H1 (cell line): ENCODE data around the gene STH. TPM values are rescaled to one million over a fixed set of nuclear protein-coding genes. Genes with fewer than 3 reads are reported as not detected.

Experiments used
- CTCF ChIA-PET: fragments of 300-600 bp; sonication (Branson Sonifier 250); formaldehyde crosslinking; loops from one replicate; lab custom pipeline; 2021; ENCODE audit not compliant: partially characterized antibody; lab: Charles Lee
- POLR2A ChIA-PET: fragments of 300-600 bp; sonication (Branson Sonifier 250); formaldehyde crosslinking; loops from one replicate; lab custom pipeline; 2021; ENCODE audit warnings: inconsistent platforms; ENCODE audit not compliant: partially characterized antibody; lab: Charles Lee
- DNase-seq, 2 experiments: peaks; one replicate each; pipeline versions ENCODE4 v3.0.0 to v3.0.0-alpha.2; 2010 to 2022; ENCODE audit warnings: low spot score in 2 of 2, low read depth in 1 of 2, mixed read lengths in 1 of 2
- FAIRE-seq: peaks from 2 replicates; lab custom pipeline; 2011; peaks lifted over from hg19 to GRCh38; lab: Jason Lieb, UNC
- H2AFZ ChIP-seq: 2 replicates; pipeline ENCODE4 v1.8.1; 2012; ENCODE audit warnings: low read length, inconsistent platforms
- H2AK5ac ChIP-seq: 2 replicates; pipeline ENCODE4 v1.6.1; 2013; ENCODE audit warnings: low read depth, low read length
- H2BK120ac ChIP-seq: replicated peaks from 2 replicates; pipeline ENCODE3; 2013; ENCODE audit warnings: low read depth, low read length, inconsistent platforms
- H2BK12ac ChIP-seq: 2 replicates; pipeline ENCODE4 v1.6.1; 2013; ENCODE audit warnings: low read depth, low read length
- H2BK15ac ChIP-seq: 2 replicates; pipeline ENCODE4 v1.6.1; 2013; ENCODE audit warnings: low read length
- H2BK20ac ChIP-seq: 2 replicates; pipeline ENCODE4 v1.6.1; 2013; ENCODE audit warnings: low read length
- H2BK5ac ChIP-seq: 2 replicates; pipeline ENCODE4 v1.6.1; 2013; ENCODE audit warnings: low read depth, low read length
- H3K14ac ChIP-seq: 2 replicates; pipeline ENCODE4 v1.6.1; 2013; ENCODE audit warnings: inconsistent platforms; ENCODE audit not compliant: insufficient read length
- H3K18ac ChIP-seq: 2 replicates; pipeline ENCODE4 v1.6.1; 2013; ENCODE audit warnings: low read length; ENCODE audit errors: extremely low read depth
- H3K23ac ChIP-seq: 2 replicates; pipeline ENCODE4 v1.6.1; 2013; ENCODE audit warnings: inconsistent platforms; ENCODE audit not compliant: insufficient read length
- H3K23me2 ChIP-seq: 2 replicates; pipeline ENCODE4 v1.6.1; 2013; ENCODE audit warnings: low read depth, low read length
- H3K27ac ChIP-seq: 2 replicates; pipeline ENCODE4 v1.6.1; 2011; ENCODE audit warnings: low read depth, low read length, inconsistent platforms
- H3K27me3 ChIP-seq, 4 experiments: replicated peaks in 1 of 4; 1 replicate in 1 of 4; 2 replicates in 3 of 4; pipeline versions ENCODE4 v1.6.1 to v1.8.1; 2011 to 2013; ENCODE audit warnings: low read length in 3 of 4, mild to moderate bottlenecking in 3 of 4, inconsistent platforms in 2 of 4, mixed read lengths in 2 of 4, moderate library complexity in 1 of 4; ENCODE audit not compliant: control insufficient read depth in 3 of 4, insufficient read depth in 3 of 4; ENCODE audit errors: extremely low read depth in 1 of 4
- H3K36me3 ChIP-seq, 4 experiments: 2 replicates each; pipeline versions ENCODE4 v1.6.1 to v1.8.1; 2011 to 2013; ENCODE audit warnings: mild to moderate bottlenecking in 4 of 4, low read length in 3 of 4, moderate library complexity in 2 of 4, control low read depth in 1 of 4, inconsistent platforms in 1 of 4; ENCODE audit not compliant: insufficient read depth in 4 of 4, control insufficient read depth in 2 of 4
- H3K4ac ChIP-seq: replicated peaks from 2 replicates; pipeline ENCODE3; 2013; ENCODE audit warnings: low read length, low read depth, mixed read lengths, inconsistent platforms; ENCODE audit not compliant: insufficient read length
- H3K4me1 ChIP-seq, 4 experiments: replicated peaks in 1 of 4; 1 replicate in 1 of 4; 2 replicates in 3 of 4; pipeline versions ENCODE4 v1.6.1 to v1.8.1; 2011 to 2013; ENCODE audit warnings: low read length in 3 of 4, inconsistent platforms in 2 of 4, mixed read lengths in 1 of 4; ENCODE audit not compliant: insufficient read depth in 4 of 4, control insufficient read depth in 3 of 4
- H3K4me2 ChIP-seq, 2 experiments: 2 replicates each; pipeline versions ENCODE4 v1.6.1 to v1.8.1; 2011 to 2013; ENCODE audit warnings: low read depth in 2 of 2, low read length in 2 of 2, control low read depth in 1 of 2, inconsistent platforms in 1 of 2, mild to moderate bottlenecking in 1 of 2; ENCODE audit not compliant: insufficient read depth in 1 of 2
- H3K4me3 ChIP-seq, 4 experiments: fragments of 200-600, 300-600 bp in 1 of 4; sonication (generic), shearing (Covaris generic), sonication (Bioruptor Twin) in 1 of 4; 2 replicates each; pipeline versions ENCODE4 v1.5.1 to v1.8.1; 2011 to 2016; ENCODE audit warnings: low read length in 4 of 4, low read depth in 3 of 4, control low read depth in 2 of 4, inconsistent platforms in 2 of 4, mild to moderate bottlenecking in 2 of 4, mixed read lengths in 1 of 4, moderate library complexity in 1 of 4; ENCODE audit not compliant: insufficient read depth in 2 of 4; ENCODE audit errors: extremely low read depth in 1 of 4
- H3K56ac ChIP-seq: replicated peaks from 2 replicates; pipeline ENCODE3; 2013; ENCODE audit warnings: low read depth, mild to moderate bottlenecking, mixed read lengths, low read length, inconsistent platforms; ENCODE audit not compliant: insufficient read length
- H3K79me1 ChIP-seq: 2 replicates; pipeline ENCODE4 v1.6.1; 2013; ENCODE audit warnings: low read depth, low read length, control low read depth
- H3K79me2 ChIP-seq, 2 experiments: 2 replicates each; pipeline versions ENCODE4 v1.6.1 to v1.8.1; 2012 to 2013; ENCODE audit warnings: low read length in 2 of 2, mild to moderate bottlenecking in 2 of 2, inconsistent platforms in 1 of 2; ENCODE audit not compliant: insufficient read depth in 2 of 2, control insufficient read depth in 1 of 2
- H3K9ac ChIP-seq, 4 experiments: replicated peaks in 1 of 4; 1 replicate in 1 of 4; 2 replicates in 3 of 4; pipeline versions ENCODE4 v1.6.1 to v1.8.1; 2011 to 2013; ENCODE audit warnings: low read depth in 3 of 4, low read length in 3 of 4, control low read depth in 2 of 4, mild to moderate bottlenecking in 2 of 4, moderate library complexity in 2 of 4, inconsistent platforms in 1 of 4; ENCODE audit errors: extremely low read depth in 1 of 4
- H3K9me3 ChIP-seq, 2 experiments: 2 replicates each; pipeline versions ENCODE4 v1.6.1 to v1.8.1; 2012 to 2013; ENCODE audit warnings: mild to moderate bottlenecking in 2 of 2, moderate library complexity in 2 of 2, control low read depth in 1 of 2, inconsistent platforms in 1 of 2, low read depth in 1 of 2, low read length in 1 of 2, mixed read lengths in 1 of 2; ENCODE audit not compliant: insufficient read depth in 2 of 2
- H4K20me1 ChIP-seq, 2 experiments: replicated peaks in 1 of 2; 2 replicates each; pipeline versions ENCODE3 to v1.8.1; 2011 to 2013; ENCODE audit warnings: inconsistent platforms in 2 of 2, low read length in 2 of 2, mild to moderate bottlenecking in 1 of 2; ENCODE audit not compliant: insufficient read depth in 2 of 2, control insufficient read depth in 1 of 2
- H4K5ac ChIP-seq: 2 replicates; pipeline ENCODE4 v1.6.1; 2013; ENCODE audit warnings: low read length, low read depth, mixed read lengths, inconsistent platforms; ENCODE audit not compliant: insufficient read length
- H4K8ac ChIP-seq: 2 replicates; pipeline ENCODE4 v1.8.0; 2013; ENCODE audit warnings: mild to moderate bottlenecking, moderate library complexity, low read length, inconsistent platforms; ENCODE audit not compliant: insufficient read depth; ENCODE audit errors: extremely low read depth
- H4K91ac ChIP-seq: replicated peaks from 2 replicates; pipeline ENCODE3; 2013; ENCODE audit warnings: low read length, mixed read lengths, inconsistent platforms; ENCODE audit not compliant: insufficient read length
- POLR2A ChIP-seq, 2 experiments: IDR thresholded peaks; 1 replicate in 1 of 2; 2 replicates in 1 of 2; pipeline ENCODE4 v1.6.1; 2011; ENCODE audit warnings: low read depth in 2 of 2, low read length in 2 of 2, mild to moderate bottlenecking in 2 of 2; ENCODE audit errors: control extremely low read depth in 1 of 2
- POU5F1 ChIP-seq: IDR thresholded peaks from 2 replicates; pipeline ENCODE4 v1.6.1; 2011; ENCODE audit warnings: low read depth, mild to moderate bottlenecking, low read length, moderate library complexity
- WGBS, 2 experiments: shearing (Covaris generic) in 1 of 2; methylation state at CpG; one replicate each; pipeline versions ENCODE4 v1.1.6 to v1.1.7; 2013 to 2015; ENCODE audit warnings: low lambda C conversion rate in 2 of 2, mixed read lengths in 2 of 2, inconsistent platforms in 1 of 2, low coverage in 1 of 2, missing lambda C conversion rate in 1 of 2; ENCODE audit not compliant: insufficient replicate concordance in 2 of 2, insufficient coverage in 1 of 2, insufficient read length in 1 of 2; ENCODE audit errors: extremely low coverage in 1 of 2, missing lambda C conversion rate in 1 of 2; 5-methylcytosine and 5-hydroxymethylcytosine counted together
- polyA plus RNA-seq, 7 experiments: library from polyadenylated mRNA; depleted of rRNA in 3 of 7; stranded (reverse) in 5 of 7; unstranded in 2 of 7; fragments of >200 nt in 5 of 7; fragments of 200-250 nt in 2 of 7; gene quantifications; 1 replicate in 5 of 7; 2 replicates in 1 of 7; 4 replicates in 1 of 7; pipeline versions ENCODE4 v1.2.1 to v1.2.3, GENCODE V29; 2011 to 2013; ENCODE audit warnings: missing spikeins in 2 of 7, mixed read lengths in 2 of 7
- total RNA-seq: library from RNA; stranded (reverse); fragmentation: NEBNext Ultra II Directional; extraction: Animal tissue kit (Norgen Biotek cat#: 25700); gene quantifications from 2 replicates; pipeline ENCODE4 v1.2.1, GENCODE V29; 2021

Gene STH
- total and polyA plus RNA-seq, 2 of the 8 experiments (the other 6 are each of a cell fraction or from before 2014, with no cell fraction given), result not detected

- H3K4me2 ChIP-seq, result no peak overlapping the region; a peak in 1 of 4 replicates
- H4K91ac ChIP-seq, result no peak overlapping the region
- H3K18ac ChIP-seq, result no peak overlapping the region
- peaks cover 1 to 5% of the 10 kb centered on the region in 2 experiments for H4K20me1 ChIP-seq
- no peak overlapping the region for H3K56ac ChIP-seq
- POLR2A ChIA-PET, result interaction anchor here (1.0 to 4.1 kb wide), 3 partner anchors 12 to 17 kb away, joined by 3 to 16 read pairs (median 8); no protein-coding TSS in a partner anchor
- no peak overlapping the region for H2BK120ac ChIP-seq
- peaks cover 3 to 19% (median 6%) of the 10 kb centered on the region in 4 experiments for H3K4me1 ChIP-seq
- WGBS, 2 experiments, result 98% methylated on average over 4 of the region's 4 CpGs; no CpG with 5 or more reads in 1 of the 2 experiments
- H3K27ac ChIP-seq, result no peak overlapping the region
- H3K79me2 ChIP-seq, result no peaks in the 10 kb centered on the region
- no peak overlapping the region for H2AK5ac ChIP-seq
- no peaks in the 10 kb centered on the region for H3K23me2 ChIP-seq
- H3K9me3 ChIP-seq, result no peaks in the 10 kb centered on the region
- no peak overlapping the region for H2BK15ac ChIP-seq
- no peak overlapping the region for H3K9ac ChIP-seq
- H2BK12ac ChIP-seq, result peak overlapping the region; percentile 89; the same call in 1 of the 2 replicates
- H3K79me1 ChIP-seq, result peaks cover 3% of the 10 kb centered on the region; the same call in 1 of the 2 replicates
- DNase-seq, result no peak
- no peak overlapping the region for H3K14ac ChIP-seq
- TF ChIP-seq POU5F1 (no peak), POLR2A (IDR thresholded peaks at IDR 0.05; ENCODE audit: control extremely low read depth in 1 of 2, low read depth in 2 of 2, low read length in 2 of 2) (peak in 1 of 2 experiments; percentile 16; a peak in 1 of 3 replicates)
- TF ChIP-seq, all 59 proteins: peak for 1
- H2BK5ac ChIP-seq, result peak overlapping the region; percentile 80
- H3K4me3 ChIP-seq, result no peak overlapping the region
- CTCF ChIA-PET, result interaction anchor here (0.9 to 3.4 kb wide), 7 partner anchors 8 to 159 kb away, joined by 3 to 11 read pairs (median 5); partner anchors contain the start of gene STH
- no peak for FAIRE-seq
- H2AFZ ChIP-seq, result no peak overlapping the region
- H3K23ac ChIP-seq, result no peak overlapping the region
- H4K5ac ChIP-seq, result no peak overlapping the region
- peaks cover 19 to 36% (median 24%) of the 10 kb centered on the region in 4 experiments for H3K36me3 ChIP-seq
- no peak overlapping the region for H4K8ac ChIP-seq
- no peak overlapping the region for H3K4ac ChIP-seq
- H2BK20ac ChIP-seq, result no peak overlapping the region
- H3K27me3 ChIP-seq, result no peaks in the 10 kb centered on the region
These were observed 28.9 kb downstream of the STH start for GRCh38 chr17:46027976-46028325.
